Measurements from ENCODE around the gene SOX8.

Gene SOX8

GRCh38 chr16:1026784-1027500 is 45.4 kb downstream of the SOX8 start:
- DNase-seq (ENCODE audit: low read depth) = no peak

GRCh38 chr16:1027501-1027815 is 45.9 kb downstream of the SOX8 start:
- DNase-seq (ENCODE audit: low read depth) = no peak

- no peak for DNase-seq (ENCODE audit: low read depth)
These were observed 46.5 kb downstream of the SOX8 start for GRCh38 chr16:1028056-1028455.

GRCh38 chr16:1028524-1029258 is 47.1 kb downstream of the SOX8 start:
- DNase-seq (ENCODE audit: low read depth) = no peak

GRCh38 chr16:1029259-1029545 is 47.6 kb downstream of the SOX8 start:
- no peak for DNase-seq (ENCODE audit: low read depth)

GRCh38 chr16:1030473-1030901 is 48.9 kb downstream of the SOX8 start:
- no peak for DNase-seq (ENCODE audit: low read depth)

GRCh38 chr16:1031666-1032065 is 50.1 kb downstream of the SOX8 start:
- DNase-seq (ENCODE audit: low read depth) = no peak

- DNase-seq (ENCODE audit: low read depth) = no peak
These were observed 51.0 kb downstream of the SOX8 start for GRCh38 chr16:1032607-1033006.

- no peak for DNase-seq (ENCODE audit: low read depth)
These were observed 51.6 kb downstream of the SOX8 start for GRCh38 chr16:1033128-1033679.

GRCh38 chr16:1034230-1035065 is 52.9 kb downstream of the SOX8 start:
- DNase-seq (ENCODE audit: low read depth) = no peak

GRCh38 chr16:1035066-1035415 is 53.5 kb downstream of the SOX8 start:
- DNase-seq (ENCODE audit: low read depth) = no peak

- no peak for DNase-seq (ENCODE audit: low read depth)
These were observed 54.6 kb downstream of the SOX8 start for GRCh38 chr16:1036166-1036565.
